Subcutaneous abdominal adipose tissue (tissue), 5 donors: ENCODE data around the gene HLA-DOA.

Source experiments
- H3K27ac ChIP-seq: one replicate; pipeline ENCODE4 v1.7.0; 2013; ENCODE audit warnings: low read depth, mild to moderate bottlenecking, inconsistent platforms, low read length, moderate library complexity
- H3K27me3 ChIP-seq, 5 donors: one replicate each; pipeline ENCODE4 v1.7.0; 2013; ENCODE audit warnings: low read length in 5 of 5, inconsistent platforms in 1 of 5; ENCODE audit not compliant: control insufficient read depth in 5 of 5, insufficient read depth in 4 of 5
- H3K36me3 ChIP-seq, 5 donors: one replicate each; pipeline ENCODE4 v1.7.0; 2013; ENCODE audit warnings: low read length in 5 of 5; ENCODE audit not compliant: control insufficient read depth in 5 of 5, insufficient read depth in 5 of 5
- H3K4me1 ChIP-seq, 5 donors: one replicate each; pipeline ENCODE4 v1.7.0; 2013; ENCODE audit warnings: low read length in 5 of 5, mild to moderate bottlenecking in 3 of 5, moderate library complexity in 1 of 5; ENCODE audit not compliant: control insufficient read depth in 5 of 5, insufficient read depth in 5 of 5
- H3K4me3 ChIP-seq, 5 donors: one replicate each; pipeline ENCODE4 v1.7.0; 2013; ENCODE audit warnings: low read length in 5 of 5, low read depth in 1 of 5
- H3K9ac ChIP-seq, 5 donors: one replicate each; pipeline ENCODE4 v1.7.0; 2013; ENCODE audit warnings: low read length in 5 of 5, mild to moderate bottlenecking in 4 of 5, moderate library complexity in 3 of 5
- H3K9me3 ChIP-seq, 5 donors: one replicate each; pipeline ENCODE4 v1.7.0; 2013; ENCODE audit warnings: low read length in 5 of 5; ENCODE audit not compliant: control insufficient read depth in 5 of 5
- donor health status: healthy.
- donor health status: healthy.
- donor health status: healthy.
- donor health status: healthy.
- donor health status: healthy.

Gene HLA-DOA

GRCh38 chr6:32968093-32968866, 41.1 kb downstream of the HLA-DOA start, which contains the start of gene BRD2:
TSS of gene BRD2 (plus strand) at chr6:32968594. CDS start at chr6:32972899, 4,305 bp downstream.
- Histone ChIP-seq H3K4me1 (peaks cover 12 to 46% (median 39%) of the 10 kb centered on the region in 5 donors), H3K9me3 (no peaks in the 10 kb centered on the region), H3K36me3 (peaks cover 0 to 10% (median 4%) of the 10 kb centered on the region in 5 donors), H3K27me3 (peaks cover 0 to 2% (median 0%) of the 10 kb centered on the region in 5 donors), H3K4me3 (peak within 1 kb of the TSS; percentile 91 to 99 (median 98)), H3K27ac (peak within 1 kb of the TSS; percentile 100), H3K9ac (peak within 1 kb of the TSS; percentile 99 to 100 (median 99))

- Histone ChIP-seq H3K36me3 (peaks cover 0 to 1% (median 0%) of the 10 kb centered on the region in 5 donors), H3K9me3 (no peaks in the 10 kb centered on the region), H3K4me3 (peak overlapping the region; percentile 86 to 99 (median 97)), H3K27me3 (peaks cover 0 to 2% (median 0%) of the 10 kb centered on the region in 5 donors), H3K4me1 (peaks cover 12 to 46% (median 39%) of the 10 kb centered on the region in 5 donors), H3K27ac (peak overlapping the region; percentile 100), H3K9ac (peak overlapping the region; percentile 76 to 100 (median 99))
Measured at GRCh38 chr6:32967151-32968091, 42.0 kb downstream of the HLA-DOA start.

GRCh38 chr6:32964776-32965175, 44.6 kb downstream of the HLA-DOA start:
- Histone ChIP-seq H3K4me3 (no peak overlapping the region), H3K27ac (no peak overlapping the region), H3K4me1 (peaks cover 6 to 36% (median 35%) of the 10 kb centered on the region in 5 donors)

GRCh38 chr6:32963866-32964265, 45.5 kb downstream of the HLA-DOA start:
- H3K9me3 ChIP-seq, result no peaks in the 10 kb centered on the region
- no peak overlapping the region for H3K9ac ChIP-seq
- peaks cover 3 to 29% (median 28%) of the 10 kb centered on the region in 5 donors for H3K4me1 ChIP-seq
- H3K4me3 ChIP-seq, result no peak overlapping the region
- no peaks in the 10 kb centered on the region for H3K36me3 ChIP-seq
- no peak overlapping the region for H3K27ac ChIP-seq
- no peaks in the 10 kb centered on the region for H3K27me3 ChIP-seq

More at GRCh38 chr6:32964776-32965175, 44.6 kb downstream of the HLA-DOA start:
- no peaks in the 10 kb centered on the region for H3K36me3 ChIP-seq
- H3K27me3 ChIP-seq, result no peaks in the 10 kb centered on the region
- no peak overlapping the region for H3K9ac ChIP-seq
- no peaks in the 10 kb centered on the region for H3K9me3 ChIP-seq

- Histone ChIP-seq H3K36me3 (no peaks in the 10 kb centered on the region), H3K9me3 (no peaks in the 10 kb centered on the region), H3K4me1 (peaks cover 2 to 26% (median 22%) of the 10 kb centered on the region in 5 donors), H3K4me3 (no peak overlapping the region), H3K27ac (no peak overlapping the region), H3K9ac (no peak overlapping the region), H3K27me3 (no peaks in the 10 kb centered on the region)
Measured at GRCh38 chr6:32962213-32962826, 47.1 kb downstream of the HLA-DOA start.

- Histone ChIP-seq H3K9ac (no peak overlapping the region), H3K9me3 (no peaks in the 10 kb centered on the region), H3K27ac (no peak overlapping the region), H3K4me1 (peaks cover 0 to 14% (median 12%) of the 10 kb centered on the region in 5 donors), H3K27me3 (no peaks in the 10 kb centered on the region), H3K36me3 (no peaks in the 10 kb centered on the region), H3K4me3 (no peak overlapping the region)
Measured at GRCh38 chr6:32960563-32960962, 48.8 kb downstream of the HLA-DOA start.

- Histone ChIP-seq H3K9me3 (no peaks in the 10 kb centered on the region), H3K4me1 (peaks cover 2 to 42% (median 21%) of the 10 kb centered on the region in 5 donors), H3K36me3 (no peaks in the 10 kb centered on the region), H3K4me3 (no peak overlapping the region), H3K27ac (no peak overlapping the region), H3K9ac (no peak overlapping the region), H3K27me3 (no peaks in the 10 kb centered on the region)
Measured at GRCh38 chr6:32956176-32956575, 53.2 kb downstream of the HLA-DOA start.

GRCh38 chr6:32954986-32955802, 54.2 kb downstream of the HLA-DOA start:
- peaks cover 0 to under 1% (median 0%) of the 10 kb centered on the region in 5 donors for H3K36me3 ChIP-seq
- no peaks in the 10 kb centered on the region for H3K27me3 ChIP-seq
- no peak overlapping the region for H3K9ac ChIP-seq
- H3K4me3 ChIP-seq, result no peak overlapping the region
- no peak overlapping the region for H3K27ac ChIP-seq
- no peaks in the 10 kb centered on the region for H3K9me3 ChIP-seq
- peaks cover 2 to 51% (median 28%) of the 10 kb centered on the region in 5 donors for H3K4me1 ChIP-seq

- no peaks in the 10 kb centered on the region for H3K9me3 ChIP-seq
- H3K36me3 ChIP-seq, result peaks cover 0 to 5% (median 3%) of the 10 kb centered on the region in 5 donors
- H3K9ac ChIP-seq, result no peak overlapping the region
- peaks cover 2 to 59% (median 30%) of the 10 kb centered on the region in 5 donors for H3K4me1 ChIP-seq
- no peak overlapping the region for H3K4me3 ChIP-seq
- no peaks in the 10 kb centered on the region for H3K27me3 ChIP-seq
- no peak overlapping the region for H3K27ac ChIP-seq
Measured at GRCh38 chr6:32954267-32954666, 55.1 kb downstream of the HLA-DOA start.
